WI38 (cell line): ENCODE results near the gene SGPP1.
"Not testable (repeated sequence)": the region's sequence is repeated elsewhere in the genome, so short reads cannot be mapped to it uniquely, and the experiment has no call there.

ENCODE experiments used
- H3K4me3 ChIP-seq: 2 replicates; pipeline ENCODE4 v1.5.1; 2011; ENCODE audit warnings: low read depth, mild to moderate bottlenecking, control low read depth, low read length
- CTCF ChIP-seq: IDR thresholded peaks from 2 replicates; pipeline ENCODE4 v1.5.1; 2012; ENCODE audit warnings: low read depth, mild to moderate bottlenecking, control low read depth, low read length

Gene SGPP1

DNA sequence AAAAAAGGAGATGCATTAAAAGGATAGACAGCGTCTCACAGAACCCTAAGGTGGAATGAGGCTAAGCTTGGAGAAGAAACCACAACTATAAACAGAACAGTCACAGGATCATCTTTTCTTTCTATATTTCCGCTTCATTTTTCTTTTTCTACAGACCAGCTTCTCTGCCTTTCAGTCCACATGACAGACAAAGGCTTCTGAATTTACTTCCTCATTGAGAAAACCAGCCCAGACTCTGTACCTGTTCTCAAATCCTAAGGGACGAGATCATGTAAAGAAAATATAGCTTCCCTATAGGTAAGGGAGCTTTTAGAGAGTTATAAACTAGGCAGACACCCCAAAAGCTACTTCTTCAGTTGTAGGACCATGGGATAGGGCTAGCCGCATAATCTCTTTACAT is 17.4 kb downstream of the SGPP1 start:
- TF ChIP-seq CTCF = no peak
- no peak overlapping the region for H3K4me3 ChIP-seq

DNA sequence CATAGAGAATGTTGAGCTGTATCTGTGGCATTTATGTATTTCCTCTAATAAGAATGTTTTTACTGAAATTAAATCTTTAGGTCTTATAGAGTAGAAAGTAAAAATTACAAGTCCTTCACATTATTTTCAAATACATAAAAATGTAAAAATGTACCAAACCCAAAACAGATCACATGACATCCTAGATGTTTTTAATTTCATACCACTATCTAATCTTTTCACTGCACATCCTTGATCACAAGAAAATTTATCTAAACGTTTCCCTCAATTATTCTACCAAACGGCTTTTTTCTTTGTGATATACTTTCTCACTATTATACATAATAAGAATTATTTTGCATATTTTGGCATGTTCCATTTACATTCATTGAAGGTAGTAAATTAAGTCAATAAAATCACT is 18.3 kb downstream of the SGPP1 start:
- H3K4me3 ChIP-seq = no peak overlapping the region
- no peak for TF ChIP-seq CTCF

DNA sequence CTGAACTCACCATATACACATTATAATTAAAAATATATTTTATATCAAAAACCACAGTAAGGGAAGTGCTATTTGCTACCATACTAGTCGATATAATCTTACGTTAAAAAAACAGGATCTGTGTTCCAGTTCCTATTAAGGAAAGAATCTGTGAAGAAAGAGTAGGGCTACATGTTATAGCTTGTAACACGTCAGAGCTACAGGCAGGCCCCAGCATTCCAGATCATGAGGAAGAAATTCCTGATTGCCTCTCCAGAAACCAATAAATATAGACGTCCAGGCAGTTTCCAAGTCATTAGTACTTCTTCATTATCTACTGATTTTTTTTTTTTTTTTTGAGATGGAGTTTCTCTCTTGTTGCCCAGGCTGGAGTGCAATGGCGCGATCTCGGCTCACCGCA is 20.6 kb downstream of the SGPP1 start:
- H3K4me3 ChIP-seq = no peak overlapping the region
- TF ChIP-seq CTCF = no peak

- TF ChIP-seq CTCF = no peak
- no peak overlapping the region for H3K4me3 ChIP-seq
These were observed 22.2 kb downstream of the SGPP1 start for GRCh38 chr14:63705561-63706070.

- H3K4me3 ChIP-seq = not testable (repeated sequence)
These were observed 25.3 kb downstream of the SGPP1 start for GRCh38 chr14:63702530-63702929.

DNA sequence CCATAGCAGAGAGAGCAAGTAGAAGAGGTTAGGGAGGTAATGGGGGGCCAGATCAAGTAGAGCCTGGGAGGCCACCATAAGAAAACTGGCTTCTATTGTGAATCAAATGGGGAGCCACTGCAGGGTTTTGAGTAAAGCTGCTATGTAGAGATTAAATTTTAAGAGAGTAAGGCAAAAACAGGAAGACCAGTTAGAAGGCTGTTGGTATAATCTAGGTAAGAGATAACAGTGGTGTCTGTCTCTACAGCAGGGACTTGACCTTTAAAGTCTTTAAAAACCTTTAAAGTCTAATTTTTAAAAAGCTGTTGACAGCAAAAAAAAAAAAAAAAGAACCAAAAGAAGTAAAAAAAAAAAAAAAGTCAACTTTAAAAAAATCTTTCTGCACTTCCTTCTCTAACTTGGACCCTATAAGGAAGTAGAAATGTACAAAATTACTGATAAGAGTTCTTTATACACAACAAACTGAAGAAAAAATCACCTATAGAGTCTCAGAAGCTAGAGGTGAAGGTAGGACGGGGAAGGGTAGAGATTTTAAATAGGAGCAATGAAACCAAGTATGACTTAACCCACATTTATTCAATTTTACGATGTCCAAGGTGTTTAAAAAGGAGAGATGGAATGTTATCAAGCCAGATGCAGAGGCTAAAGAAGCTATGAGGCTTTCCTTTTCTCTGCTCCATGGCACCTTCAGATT is 26.1 kb downstream of the SGPP1 start:
- TF ChIP-seq CTCF = no peak
- H3K4me3 ChIP-seq = no peak overlapping the region

- no peak for TF ChIP-seq CTCF
These were observed 35.4 kb downstream of the SGPP1 start for GRCh38 chr14:63692310-63693020.

DNA sequence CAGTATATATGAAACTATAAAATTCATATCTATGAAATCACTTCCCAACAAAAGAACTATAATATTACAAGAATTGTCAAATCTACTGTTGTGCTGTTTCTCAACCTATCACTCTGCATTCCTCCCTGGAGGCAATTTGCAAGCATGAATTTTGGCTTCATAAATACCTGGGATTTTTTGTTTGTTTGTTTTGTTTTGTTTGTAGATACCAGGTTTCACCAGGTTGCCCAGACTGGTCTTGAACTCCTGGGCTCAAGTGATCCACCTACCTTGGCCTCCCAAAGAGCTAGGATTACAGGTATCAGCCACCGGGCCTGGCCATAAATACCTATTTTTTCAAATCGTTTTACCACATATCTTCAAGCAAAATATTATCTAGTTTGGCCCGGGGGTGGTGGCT is 38.7 kb downstream of the SGPP1 start:
- no peak overlapping the region for H3K4me3 ChIP-seq

More at GRCh38 chr14:63692310-63693020, 35.4 kb downstream of the SGPP1 start:
- no peak overlapping the region for H3K4me3 ChIP-seq

More for the DNA sequence above, 38.7 kb downstream of the SGPP1 start:
- no peak for TF ChIP-seq CTCF
